Activated CD8-positive, alpha-beta memory T cell treated with anti-CD3 and anti-CD28 coated beads, Interleukin-2, amount 50 U/mL, for 1 hour (primary cell): ENCODE data around the gene FKBP11.
"Not testable (repeated sequence)": the region's sequence is repeated elsewhere in the genome, so short reads cannot be mapped to it uniquely, and the experiment has no call there.

Source experiments
- DNase-seq: peaks from one replicate; pipeline ENCODE4 v3.0.0-alpha.2; 2020; ENCODE audit errors: extremely low read depth

FKBP11 gene

DNA sequence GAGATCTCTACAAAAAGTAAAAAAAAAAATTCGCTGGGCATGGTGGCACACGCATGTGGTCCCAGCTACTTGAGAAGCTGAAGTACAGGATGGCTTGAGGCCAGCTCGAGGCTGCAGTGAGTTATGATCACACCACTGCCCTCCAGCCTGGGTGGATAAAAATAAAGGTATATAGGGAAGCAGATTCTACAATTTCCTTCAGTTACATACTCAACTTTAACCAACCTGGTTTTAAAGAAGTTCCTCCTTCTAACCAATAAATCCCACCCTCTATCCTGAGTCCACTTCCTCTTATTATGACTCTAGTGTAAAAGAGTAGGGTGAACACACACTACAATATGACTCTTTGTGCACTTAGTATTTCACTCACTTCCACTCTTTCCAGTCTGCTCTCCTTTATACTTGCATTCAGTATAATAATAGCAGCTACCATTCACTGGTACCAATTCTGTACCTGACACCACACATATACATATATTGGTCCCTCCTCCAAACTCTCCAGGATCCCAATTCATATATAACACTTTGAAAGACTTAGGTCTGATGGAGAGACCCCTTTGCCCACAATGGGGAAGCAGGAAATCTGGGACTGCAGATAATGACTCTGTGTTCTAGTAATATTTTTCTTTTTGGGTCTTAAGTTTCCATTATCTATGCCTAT lies 29.7 kb upstream of the FKBP11 start:
- no peak for DNase-seq

GRCh38 chr12:48954061-48954460 lies 28.8 kb upstream of the FKBP11 start:
- DNase-seq, result no peak

DNA sequence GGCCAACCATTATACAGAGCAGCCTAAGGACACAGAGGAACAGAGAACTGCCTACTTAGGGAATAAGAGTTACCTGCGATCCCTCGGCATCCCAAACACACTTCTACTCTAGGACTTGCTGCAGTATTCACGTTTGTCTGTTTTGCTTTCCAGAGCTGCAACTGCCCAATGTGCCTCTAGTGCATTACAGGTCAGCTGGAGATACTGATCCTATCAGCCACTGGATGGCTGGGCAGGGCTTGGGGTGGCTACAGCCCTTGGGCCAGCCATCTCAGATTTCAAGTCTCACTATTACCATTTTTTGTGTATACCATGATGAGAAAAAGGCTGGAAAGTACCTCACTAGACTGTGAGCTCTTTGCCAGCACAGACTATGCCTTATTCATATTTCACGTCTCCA lies 27.4 kb upstream of the FKBP11 start:
- DNase-seq, result no peak

DNA sequence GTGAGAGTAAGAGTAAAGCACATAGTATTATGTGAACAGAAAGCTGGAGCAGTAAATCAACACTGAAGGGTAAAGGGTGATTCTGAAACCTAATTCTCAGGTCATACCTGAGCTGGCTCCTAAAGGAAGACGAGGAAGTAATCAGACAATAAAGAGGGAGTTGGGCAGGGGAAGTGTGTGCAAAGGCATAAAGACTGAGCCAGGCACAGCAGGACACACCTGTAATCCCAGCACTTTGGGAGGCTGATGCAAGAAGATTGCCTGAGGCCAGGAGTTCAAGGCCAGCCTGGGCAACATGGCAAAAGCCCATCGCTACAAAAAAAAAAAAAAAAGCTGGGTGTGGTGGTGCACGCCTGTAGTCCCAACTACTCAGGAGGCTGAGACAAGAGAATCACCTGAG lies 22.4 kb upstream of the FKBP11 start:
- no peak for DNase-seq

GRCh38 chr12:48946943-48947342 lies 21.7 kb upstream of the FKBP11 start:
- DNase-seq, result no peak

GRCh38 chr12:48946205-48946604 lies 20.9 kb upstream of the FKBP11 start:
- DNase-seq, result no peak

GRCh38 chr12:48943221-48943620 lies 17.9 kb upstream of the FKBP11 start:
- no peak for DNase-seq

GRCh38 chr12:48940181-48940580 lies 14.9 kb upstream of the FKBP11 start:
- DNase-seq, result no peak

DNA sequence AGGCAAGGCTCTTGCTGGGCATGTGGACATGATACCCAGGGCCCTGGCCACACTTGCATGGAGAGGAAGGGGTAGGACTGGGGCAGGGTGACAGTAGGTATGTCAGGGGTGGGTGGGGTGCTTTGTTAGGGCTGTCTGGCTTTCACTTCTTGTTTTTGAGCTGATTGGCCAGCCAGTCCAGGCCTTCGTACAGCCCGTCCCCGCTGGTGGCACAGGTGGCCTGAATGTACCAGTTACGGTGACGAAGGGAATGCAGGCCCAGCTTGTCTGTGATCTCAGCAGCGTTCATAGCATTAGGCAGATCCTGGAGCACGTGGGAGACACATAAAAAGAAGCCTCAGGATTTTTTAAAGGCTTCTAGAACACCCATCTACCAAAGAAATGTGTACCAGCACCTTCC lies 13.5 kb upstream of the FKBP11 start:
- DNase-seq, result no peak

GRCh38 chr12:48937170-48937569 lies 11.9 kb upstream of the FKBP11 start:
- no peak for DNase-seq

GRCh38 chr12:48936379-48936979 lies 11.2 kb upstream of the FKBP11 start:
- DNase-seq, result peak; percentile 68

- no peak for DNase-seq
Measured at GRCh38 chr12:48934312-48934706, 9.0 kb upstream of the FKBP11 start.

DNA sequence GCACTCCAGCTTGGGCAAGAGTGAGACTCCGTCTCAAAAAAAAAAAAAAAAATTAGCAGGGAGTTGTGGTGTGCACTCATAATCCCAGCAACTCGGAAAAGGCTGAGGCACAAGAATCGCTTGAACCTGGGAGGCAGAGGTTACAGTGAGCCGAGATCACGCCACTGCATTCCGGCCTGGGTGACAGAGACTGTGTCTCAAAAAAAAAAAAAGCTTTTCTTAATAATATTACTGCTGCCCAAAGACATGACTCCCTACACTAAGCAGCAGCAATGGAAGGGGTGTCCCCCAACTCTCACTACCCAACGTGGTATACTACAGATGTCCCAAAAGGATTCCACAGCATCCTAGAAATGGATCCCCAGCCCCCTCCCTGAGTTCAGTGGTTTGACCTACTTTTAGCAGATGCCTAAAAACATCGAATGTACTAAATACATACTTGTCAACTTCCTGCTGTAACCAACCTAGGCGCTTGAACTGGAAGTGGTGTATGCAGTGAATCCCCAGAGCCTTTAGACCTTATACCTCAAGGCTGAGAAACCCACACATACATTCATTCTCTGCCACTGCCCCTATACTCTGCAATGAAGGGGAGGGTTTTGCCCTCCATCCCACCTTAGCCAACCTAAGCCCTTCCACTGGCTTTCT lies 8.5 kb upstream of the FKBP11 start:
- DNase-seq, result no peak

DNA sequence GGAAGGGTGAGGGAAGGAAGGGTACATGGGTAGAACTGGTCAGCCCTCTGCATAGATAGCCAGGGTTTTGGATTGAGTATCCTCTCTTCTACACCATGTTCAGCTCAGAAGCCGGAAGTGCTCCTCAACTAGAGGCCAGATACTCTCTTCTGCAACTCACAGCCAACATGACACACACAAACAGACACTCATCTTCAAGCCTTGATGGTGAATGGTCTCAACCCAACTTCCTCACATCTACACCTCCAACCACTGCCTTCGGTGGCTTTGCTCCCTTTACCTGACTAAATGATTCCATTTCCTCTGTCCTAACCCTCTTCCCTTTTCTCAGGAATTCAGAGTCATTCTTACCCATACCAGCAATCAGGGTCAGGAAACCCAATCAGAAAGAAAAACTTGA lies 7.6 kb upstream of the FKBP11 start:
- DNase-seq, result no peak

DNA sequence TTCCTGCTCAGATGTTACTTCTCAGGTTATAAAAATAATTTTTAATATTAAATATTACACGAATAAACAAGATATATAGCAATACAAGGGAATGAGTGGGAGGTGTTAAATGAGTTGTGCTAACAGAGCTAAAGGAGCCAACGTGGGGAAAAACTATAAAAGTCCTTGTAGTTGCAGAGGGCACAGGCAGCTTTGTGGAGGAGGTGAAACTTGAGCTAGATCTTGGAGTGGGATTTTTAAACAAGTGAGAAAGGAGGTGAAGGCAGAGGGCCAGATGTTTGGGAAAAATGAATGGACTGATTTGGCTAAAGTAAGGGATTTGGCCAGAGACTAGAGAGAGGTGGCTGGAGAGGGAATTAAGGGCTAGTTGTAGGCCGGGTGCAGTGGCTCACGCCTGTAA lies 5.2 kb upstream of the FKBP11 start:
- DNase-seq, result no peak

DNA sequence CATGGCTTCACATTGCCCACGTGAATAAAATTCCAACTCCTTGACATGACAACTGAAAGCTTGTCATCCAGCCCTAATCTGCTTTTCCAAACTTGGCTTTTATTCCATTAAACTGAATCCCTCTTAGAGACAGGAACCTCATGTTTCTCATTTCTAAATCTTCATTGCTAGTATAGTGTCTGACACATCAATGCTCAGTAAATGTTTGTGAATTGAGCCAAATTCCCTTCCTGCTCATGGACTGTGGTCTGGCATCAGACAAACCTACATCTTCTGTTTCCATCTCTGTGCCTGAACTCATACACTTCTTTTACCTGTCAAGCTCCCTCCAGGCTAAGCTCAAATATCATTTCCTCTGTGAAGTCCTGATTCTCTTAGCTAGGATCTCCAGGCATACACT lies 4.3 kb upstream of the FKBP11 start:
- no peak for DNase-seq

- no peak for DNase-seq
Measured at GRCh38 chr12:48927261-48927660, 2.0 kb upstream of the FKBP11 start.

DNA sequence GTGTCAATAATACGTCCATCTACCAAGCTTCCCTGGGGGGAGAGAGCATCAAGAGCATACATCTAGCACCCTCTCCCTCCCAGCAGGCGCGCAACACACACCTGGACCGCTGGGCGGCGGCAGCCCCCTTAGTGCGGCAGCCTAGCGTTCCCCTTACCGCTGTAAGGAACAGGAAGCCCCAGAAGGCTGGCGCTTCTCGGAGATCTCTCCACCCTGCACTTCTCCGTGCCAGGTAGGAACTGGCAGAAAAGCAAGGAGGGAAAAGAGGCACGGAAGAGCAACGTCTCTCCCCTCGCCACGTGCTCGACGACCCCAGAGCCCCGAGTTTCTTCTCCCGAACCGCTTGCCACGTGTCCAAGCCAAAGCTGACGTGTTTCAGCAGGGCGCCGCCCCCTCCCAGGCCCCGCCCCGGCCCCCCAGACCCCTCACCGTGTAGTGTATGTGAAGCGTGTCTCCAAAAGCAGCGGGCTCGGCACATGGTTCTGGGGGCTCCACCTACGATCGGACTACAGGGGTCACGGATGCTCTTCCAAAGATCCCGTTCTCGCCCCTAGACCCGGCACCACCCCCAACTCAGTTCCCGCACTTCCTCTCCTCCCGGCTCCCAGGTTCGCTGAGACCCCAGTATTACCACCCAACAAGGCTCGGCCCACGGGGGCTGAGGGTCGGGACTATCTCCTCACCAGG lies 532 bp downstream of the FKBP11 start:
- peak; percentile 51 for DNase-seq

GRCh38 chr12:48923117-48923516 lies 2.2 kb downstream of the FKBP11 start:
- no peak for DNase-seq

DNA sequence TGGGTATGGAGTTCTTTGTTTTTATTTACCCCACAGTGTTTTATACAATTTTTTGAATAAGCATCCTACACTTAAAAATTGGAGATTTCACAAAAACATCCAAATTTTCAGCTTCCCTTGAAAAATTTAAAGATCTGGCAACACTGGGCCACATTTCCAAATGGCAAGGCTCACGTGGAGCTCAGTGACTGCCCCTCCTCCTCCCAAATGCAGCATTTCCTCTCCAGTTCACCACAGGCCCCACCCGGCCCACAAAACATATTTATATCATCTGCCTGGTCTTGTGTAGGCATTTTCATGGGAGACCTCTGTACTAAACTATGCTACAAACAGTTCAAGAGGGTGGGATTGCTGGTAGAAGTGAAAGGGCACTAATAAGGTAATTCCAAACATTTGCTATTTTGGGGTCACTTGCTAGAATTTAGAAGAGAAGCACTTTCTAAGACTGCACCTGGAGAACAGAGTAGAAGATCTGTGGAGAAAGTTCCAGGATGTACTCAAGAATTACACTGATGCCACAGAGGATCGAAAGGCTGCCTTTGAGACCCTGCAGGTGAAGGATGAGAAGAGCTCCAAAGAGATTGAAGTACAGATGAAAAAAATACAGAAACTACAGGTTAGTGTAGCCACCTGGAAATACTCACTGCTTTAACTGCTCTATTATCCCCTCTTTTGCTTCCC lies 7.3 kb downstream of the FKBP11 start:
- no peak for DNase-seq

DNA sequence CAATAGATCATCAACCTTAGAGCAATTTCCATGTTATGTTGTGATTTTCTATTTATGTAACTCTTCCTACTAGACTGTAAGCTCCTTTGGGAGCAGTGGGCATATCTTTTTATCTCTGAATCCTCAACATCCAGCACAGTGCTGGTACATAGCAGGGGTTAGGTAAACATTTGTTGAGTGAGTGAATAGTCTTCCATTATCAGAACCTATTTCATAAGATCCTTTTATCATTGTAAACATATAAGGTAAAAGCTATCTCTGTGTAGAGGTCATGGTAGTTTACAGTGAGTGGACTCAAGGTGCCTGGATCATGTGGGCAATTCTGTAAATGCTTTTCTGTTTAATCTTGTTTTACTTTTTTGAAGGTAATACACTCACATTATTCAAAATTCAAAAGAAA lies 15.1 kb downstream of the FKBP11 start:
- no peak for DNase-seq

DNA sequence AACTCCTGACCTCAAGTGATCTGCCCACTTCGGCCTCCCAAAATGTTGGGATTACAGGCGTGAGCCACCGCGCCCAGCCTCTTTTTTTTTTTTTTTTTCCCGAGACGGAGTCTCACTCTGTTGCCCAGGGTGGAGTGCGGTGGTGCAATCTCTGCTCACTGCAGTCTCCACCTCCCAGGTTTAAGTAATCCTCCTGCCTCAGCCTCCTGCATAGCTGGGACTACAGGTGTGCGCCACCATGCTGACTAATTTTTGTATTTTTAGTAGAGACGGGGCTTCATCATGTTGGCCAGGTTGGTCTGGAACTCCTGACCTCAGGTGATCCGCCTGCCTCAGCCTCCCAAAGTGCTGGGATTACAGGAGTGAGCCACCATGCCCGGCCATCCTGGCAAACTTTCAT lies 15.6 kb downstream of the FKBP11 start:
- not testable (repeated sequence) for DNase-seq
